GM19193 (cell line): ENCODE data around the gene RIMBP2.

Source experiments
- POLR2A ChIP-seq: IDR thresholded peaks from 4 replicates; pipeline ENCODE4 v1.6.1; 2011; ENCODE audit not compliant: insufficient read depth, insufficient read length; ENCODE audit errors: extremely low read depth

The RIMBP2 gene

DNA sequence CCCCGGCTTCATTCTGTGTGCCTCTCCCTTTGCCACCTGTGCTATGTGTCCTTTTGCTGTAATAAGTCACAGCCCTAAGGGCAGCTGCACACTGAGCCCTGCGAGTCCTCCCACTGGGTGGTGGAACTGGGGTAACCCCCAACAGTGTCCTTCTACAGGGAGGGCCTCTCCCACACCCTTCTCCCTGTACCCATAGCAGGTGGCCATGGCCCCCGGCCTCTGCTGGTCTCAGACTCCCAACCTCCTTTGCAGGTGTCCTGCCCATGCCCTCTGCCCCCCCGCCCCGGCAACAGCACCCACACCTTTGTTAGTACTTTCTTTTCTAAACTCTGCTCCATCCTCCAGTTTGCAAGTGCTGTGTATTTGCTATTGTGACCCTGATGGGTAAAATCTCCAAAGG lies 206.6 kb downstream of the RIMBP2 start:
- TF ChIP-seq POLR2A, result no peak

DNA sequence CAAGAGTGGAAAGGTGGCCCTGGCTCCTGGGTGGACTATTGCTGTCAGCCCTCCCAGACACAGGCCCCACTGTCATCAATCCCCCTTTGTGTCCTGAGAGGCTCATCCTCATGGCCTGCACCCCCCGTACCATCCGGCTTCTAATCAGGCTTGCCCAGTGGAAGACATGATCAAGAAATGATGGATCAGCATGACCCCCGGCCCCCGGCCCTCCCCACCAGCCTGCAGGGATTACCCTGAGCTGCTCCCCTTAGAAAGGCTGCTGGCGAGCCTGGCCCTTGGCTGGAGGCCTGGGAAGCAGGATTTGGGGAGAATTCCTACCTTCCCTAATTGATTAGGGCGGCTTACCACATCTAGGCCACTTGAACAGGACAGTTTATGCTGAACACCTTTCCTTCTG lies 207.3 kb downstream of the RIMBP2 start:
- TF ChIP-seq POLR2A, result no peak

- no peak for TF ChIP-seq POLR2A
Observed at GRCh38 chr12:130508318-130508717, 207.8 kb downstream of the RIMBP2 start.

DNA sequence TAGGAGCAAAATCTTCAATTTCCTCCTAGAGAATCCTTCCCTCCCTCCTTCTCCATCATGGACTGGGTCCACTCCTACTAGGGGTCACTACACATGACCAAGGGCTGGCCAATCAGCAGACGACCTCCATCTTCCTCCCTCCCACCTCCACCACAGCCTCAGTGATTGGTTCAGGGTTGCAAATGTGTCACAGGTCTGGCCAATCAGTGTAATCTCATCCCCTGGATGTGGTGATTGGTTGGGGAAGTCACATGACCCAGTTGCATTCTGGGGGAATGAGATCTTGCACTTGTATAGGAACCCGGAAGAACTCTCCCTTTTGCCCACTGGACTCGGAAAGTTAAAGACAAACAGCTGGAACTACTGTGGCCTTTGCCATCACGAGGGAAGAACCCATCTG lies 209.3 kb downstream of the RIMBP2 start:
- no peak for TF ChIP-seq POLR2A

- TF ChIP-seq POLR2A, result no peak
Observed at GRCh38 chr12:130504840-130505175, 211.3 kb downstream of the RIMBP2 start.

DNA sequence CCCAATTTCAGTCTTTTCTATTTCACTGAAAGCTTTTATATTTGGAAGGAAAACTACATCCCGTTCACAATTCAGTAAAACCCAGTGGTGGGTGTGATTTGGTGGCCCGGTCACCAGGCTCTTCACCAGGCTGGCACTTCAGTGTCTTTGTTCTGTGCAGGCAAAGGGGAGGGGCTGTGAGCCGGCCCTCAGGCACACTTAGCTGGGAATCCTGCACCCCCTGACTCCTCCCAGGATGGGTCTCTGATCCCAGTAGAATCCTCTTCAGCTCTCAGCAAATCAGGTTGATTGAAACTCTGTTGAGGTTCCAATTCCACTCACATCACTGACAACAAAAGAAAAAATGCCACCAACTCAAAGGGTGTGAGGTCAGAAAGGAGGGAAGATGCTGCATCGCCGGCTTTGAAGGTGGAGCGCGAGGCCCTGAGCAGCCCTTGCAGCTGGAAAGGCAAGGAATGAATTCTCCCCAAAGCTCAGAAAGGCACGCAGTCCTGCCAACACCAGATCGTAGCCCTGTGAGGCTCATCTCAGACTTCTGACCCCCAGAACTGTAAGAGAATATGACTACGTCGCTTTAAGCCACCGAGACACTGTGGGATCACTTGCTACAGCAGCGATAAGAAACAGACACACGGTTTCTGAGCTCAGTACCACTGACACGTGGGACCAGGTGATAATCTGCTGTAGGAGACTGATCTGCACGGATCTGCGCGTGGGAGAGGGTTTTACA lies 211.8 kb downstream of the RIMBP2 start:
- TF ChIP-seq POLR2A, result no peak

DNA sequence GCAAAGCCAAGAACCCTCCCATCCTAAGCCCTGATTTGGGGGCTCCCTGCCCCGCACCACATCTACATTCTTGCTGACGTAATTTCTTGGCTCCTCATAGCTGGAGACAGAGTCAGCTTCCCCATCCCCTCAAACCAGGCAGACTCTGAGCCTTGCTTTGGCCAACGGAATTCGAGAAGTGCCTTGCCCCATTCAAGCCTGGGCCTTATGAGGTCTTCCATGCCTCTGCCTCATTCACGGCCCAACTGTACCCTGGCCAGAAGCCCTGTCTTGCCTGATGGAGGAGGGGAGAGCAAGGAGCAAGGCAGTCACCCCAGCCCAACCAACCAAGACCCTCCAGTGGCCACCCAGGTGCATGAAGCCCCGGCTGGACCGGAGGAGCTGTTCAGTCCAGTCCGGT lies 214.3 kb downstream of the RIMBP2 start:
- no peak for TF ChIP-seq POLR2A

GRCh38 chr12:130500835-130501330 lies 215.2 kb downstream of the RIMBP2 start:
- no peak for TF ChIP-seq POLR2A

DNA sequence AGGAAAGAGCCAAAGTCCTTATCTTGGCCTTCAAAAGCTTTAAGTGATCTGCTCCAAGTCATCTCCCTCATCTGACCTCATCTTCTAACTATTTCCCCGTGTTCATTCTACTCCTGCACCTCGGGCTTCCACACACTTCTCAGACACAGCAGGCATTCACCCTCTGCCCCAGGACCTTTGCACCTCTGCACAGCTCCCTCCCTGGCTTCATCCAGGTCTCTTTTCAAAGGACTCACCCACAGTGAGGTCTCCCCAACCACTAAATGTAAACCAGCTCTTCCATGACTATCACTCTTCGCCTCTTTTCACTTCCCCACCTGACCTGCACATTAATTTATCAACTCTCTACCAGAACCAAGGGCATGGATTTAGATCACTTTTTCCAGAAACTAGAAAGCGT lies 216.6 kb downstream of the RIMBP2 start:
- TF ChIP-seq POLR2A, result no peak

DNA sequence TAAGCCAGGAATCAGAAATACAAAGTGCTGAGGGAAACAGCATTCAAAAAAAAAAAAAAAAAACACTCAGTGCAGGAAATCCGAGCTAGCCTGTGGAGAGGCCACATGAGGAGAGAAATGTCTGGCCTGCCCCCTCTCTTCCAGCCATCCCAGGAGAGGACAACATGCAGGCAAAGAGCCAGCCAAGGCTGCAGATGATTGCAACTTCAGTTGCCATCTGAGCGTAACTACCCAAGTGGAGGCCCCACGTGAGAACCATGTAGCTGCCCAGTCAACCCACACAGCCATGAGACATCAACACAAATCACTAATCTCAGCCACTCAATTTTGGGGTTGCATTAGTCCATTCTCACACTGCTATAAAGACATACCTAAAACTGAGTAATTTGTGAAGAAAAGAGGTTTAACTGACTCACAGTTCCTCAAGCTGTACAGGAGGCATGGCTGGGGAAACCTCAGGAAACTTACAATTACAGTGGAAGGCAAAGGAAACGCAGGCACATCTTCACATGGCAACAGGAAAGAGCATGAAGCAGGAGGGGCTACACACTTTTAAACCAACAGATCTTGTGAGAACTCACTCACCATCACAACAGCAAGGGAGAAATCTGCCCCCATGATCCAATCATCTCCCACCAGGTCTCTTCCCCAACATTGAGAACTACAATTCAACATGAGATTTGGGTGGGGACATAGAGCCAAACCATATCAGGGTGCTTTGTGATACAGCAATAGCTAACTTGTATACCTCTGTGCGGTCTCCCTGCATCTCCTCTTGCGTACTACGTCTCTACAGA lies 217.3 kb downstream of the RIMBP2 start:
- TF ChIP-seq POLR2A, result no peak

- TF ChIP-seq POLR2A, result no peak
Observed at GRCh38 chr12:130497991-130498390, 218.1 kb downstream of the RIMBP2 start.

- no peak for TF ChIP-seq POLR2A
Observed at GRCh38 chr12:130497321-130497720, 218.8 kb downstream of the RIMBP2 start.

DNA sequence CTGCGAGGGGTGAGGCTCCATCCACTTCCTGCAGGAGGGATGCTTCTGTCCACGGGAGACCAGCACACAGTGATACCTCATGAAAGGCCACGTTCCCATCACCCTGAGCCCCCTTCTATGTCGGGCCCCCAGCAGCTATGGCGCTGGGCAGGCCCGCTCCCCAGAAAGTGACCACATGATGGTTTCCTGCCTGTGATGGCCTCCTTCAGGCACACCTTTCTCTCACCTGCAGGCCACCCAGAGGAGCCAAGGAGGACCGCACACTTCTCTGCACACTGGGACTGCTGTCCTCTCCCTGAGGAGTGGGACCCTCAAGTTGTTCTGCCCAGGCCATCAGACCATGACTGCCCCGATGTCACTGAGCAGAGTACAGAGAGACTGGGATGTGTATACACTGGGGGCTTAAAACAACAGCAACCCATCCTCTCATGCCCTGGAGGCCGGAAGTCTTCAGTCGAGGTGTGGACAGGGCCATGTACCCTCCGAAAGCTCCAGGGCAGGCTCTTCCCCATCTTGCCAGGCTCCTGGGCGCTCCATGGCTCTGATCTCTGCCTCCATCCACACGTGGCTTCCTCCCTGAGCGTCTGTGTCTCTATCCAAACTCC lies 219.5 kb downstream of the RIMBP2 start:
- TF ChIP-seq POLR2A, result no peak

GRCh38 chr12:130495156-130495555 lies 220.9 kb downstream of the RIMBP2 start:
- TF ChIP-seq POLR2A, result no peak

DNA sequence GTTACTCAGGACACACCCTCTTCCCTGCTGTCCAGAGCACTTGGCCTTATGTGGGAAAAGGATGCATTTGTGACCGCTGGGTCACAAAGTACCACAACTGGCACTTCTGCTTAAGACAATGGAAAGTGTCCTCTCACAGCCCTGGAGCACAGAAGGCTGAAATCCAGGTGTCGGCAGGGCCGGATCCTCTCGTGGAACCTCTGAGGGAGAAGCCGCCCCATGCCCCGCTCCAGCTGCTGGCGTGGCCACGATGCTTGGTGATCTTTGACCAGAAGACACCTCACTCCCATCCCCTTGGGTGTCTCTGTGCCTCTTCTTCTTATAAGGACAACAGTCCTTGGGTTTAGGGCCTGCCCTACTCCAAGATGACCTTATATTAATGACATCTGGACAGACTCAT lies 221.4 kb downstream of the RIMBP2 start:
- TF ChIP-seq POLR2A, result no peak

GRCh38 chr12:130493951-130494350 lies 222.1 kb downstream of the RIMBP2 start:
- no peak for TF ChIP-seq POLR2A

DNA sequence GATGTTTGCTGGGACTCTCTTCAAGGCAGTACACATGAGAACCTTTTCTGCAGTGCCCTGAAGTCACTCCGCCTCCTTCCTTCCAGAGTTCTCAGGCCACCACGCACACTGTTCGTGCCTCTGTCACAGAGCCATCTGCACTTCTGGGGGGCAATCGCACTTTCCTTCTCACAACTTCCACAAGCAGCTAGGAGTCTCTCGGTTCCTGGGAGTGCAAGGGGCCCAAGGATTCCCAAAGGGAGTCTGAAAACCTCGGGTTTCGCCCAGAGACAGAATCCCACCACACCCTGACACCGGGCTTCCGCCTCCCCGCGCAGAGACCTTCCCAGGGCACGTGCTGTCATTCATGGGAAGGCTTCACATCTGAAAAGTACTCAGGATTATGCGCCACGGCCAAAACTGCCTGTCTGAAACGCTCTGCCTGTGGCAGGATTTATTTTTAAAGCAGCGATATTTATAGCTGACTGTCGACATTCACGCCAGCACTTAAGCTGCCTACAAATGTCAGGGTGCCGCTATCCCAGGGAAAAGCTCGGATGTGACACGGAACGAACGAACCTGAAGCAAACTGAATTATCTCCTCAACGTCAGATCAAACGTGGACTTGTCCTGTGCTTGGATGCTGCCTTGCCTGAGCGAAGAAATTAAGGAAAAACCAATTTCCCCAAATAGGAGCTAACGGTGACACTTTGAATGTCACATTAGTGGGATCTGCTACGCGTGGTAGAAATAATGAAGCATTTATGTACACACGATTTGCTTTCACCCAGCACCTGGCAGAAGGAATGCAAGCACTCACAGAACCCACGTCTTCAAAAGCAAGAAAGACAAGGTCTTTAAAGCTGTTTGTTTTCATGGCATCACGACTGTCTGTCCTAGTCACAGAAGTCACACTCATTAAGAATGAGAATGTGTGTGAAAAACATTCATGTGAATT lies 224.4 kb downstream of the RIMBP2 start:
- TF ChIP-seq POLR2A, result no peak
